VCaP (cell line): Measurements from ENCODE around the gene ENC1.

Experiments
- H3K27ac ChIP-seq: fragments of 450-650 bp; 2 replicates; pipeline ENCODE4 v1.5.1; 2017
- CTCF ChIP-seq: fragments of 450-650 bp; conservative IDR thresholded peaks from 2 replicates; pipeline ENCODE4 v1.5.1; 2017; ENCODE audit warnings: mild to moderate bottlenecking, moderate library complexity

Gene ENC1

GRCh38 chr5:74616236-74617146 lies 24.0 kb downstream of the ENC1 start:
- no peak for TF ChIP-seq CTCF
- H3K27ac ChIP-seq = no peak overlapping the region

- no peak for TF ChIP-seq CTCF
- H3K27ac ChIP-seq = no peak overlapping the region
These were observed 27.2 kb downstream of the ENC1 start for GRCh38 chr5:74613283-74613682.

- H3K27ac ChIP-seq = no peak overlapping the region
- no peak for TF ChIP-seq CTCF
These were observed 28.5 kb downstream of the ENC1 start for GRCh38 chr5:74612045-74612444.

GRCh38 chr5:74608736-74609601 lies 31.6 kb downstream of the ENC1 start:
- H3K27ac ChIP-seq = no peak overlapping the region
- TF ChIP-seq CTCF = no peak

GRCh38 chr5:74605759-74606158 lies 34.8 kb downstream of the ENC1 start:
- TF ChIP-seq CTCF = no peak
- no peak overlapping the region for H3K27ac ChIP-seq

GRCh38 chr5:74603376-74603775 lies 37.2 kb downstream of the ENC1 start:
- TF ChIP-seq CTCF = no peak

GRCh38 chr5:74599148-74599547 lies 41.4 kb downstream of the ENC1 start:
- no peak overlapping the region for H3K27ac ChIP-seq
- no peak for TF ChIP-seq CTCF

More at GRCh38 chr5:74603376-74603775, 37.2 kb downstream of the ENC1 start:
- H3K27ac ChIP-seq = no peak overlapping the region
